ENCODE measurements around the gene LSP1.

The LSP1 gene

DNA sequence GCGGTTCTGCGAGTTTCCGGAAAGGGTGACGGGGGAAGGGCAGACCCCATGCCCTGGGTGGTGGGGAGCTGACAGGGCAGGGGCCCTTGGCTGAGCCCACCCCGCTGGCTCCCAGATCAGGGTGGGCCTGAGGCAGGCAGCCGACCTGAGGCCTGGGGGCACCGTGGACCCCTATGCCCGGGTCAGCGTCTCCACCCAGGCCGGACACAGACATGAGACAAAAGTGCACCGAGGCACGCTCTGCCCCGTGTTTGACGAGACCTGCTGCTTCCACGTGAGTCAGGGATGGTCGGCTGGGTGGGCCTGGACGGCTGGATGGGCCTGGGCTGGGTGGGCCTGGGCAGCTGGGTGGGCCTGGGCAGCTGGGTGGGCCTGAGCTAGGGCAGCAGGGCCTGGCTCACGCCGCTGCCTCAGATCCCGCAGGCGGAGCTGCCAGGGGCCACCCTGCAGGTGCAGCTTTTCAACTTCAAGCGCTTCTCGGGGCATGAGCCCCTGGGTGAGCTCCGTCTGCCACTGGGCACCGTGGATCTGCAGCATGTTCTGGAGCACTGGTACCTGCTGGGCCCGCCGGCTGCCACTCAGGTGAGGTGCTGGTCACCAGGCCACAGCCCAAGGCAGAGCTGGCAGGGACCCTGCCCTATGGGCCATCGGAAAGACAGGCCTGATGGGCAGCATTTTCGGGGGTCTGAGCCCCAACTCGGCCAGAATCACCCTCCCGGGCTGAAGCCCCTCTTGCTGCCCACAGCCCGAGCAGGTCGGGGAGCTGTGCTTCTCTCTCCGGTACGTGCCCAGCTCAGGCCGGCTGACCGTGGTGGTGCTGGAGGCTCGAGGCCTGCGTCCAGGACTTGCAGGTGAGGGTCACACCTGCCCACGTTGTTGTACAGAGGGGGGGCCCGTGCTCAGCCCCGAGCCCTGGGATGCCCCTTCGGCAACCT lies 16.6 kb upstream of the LSP1 start:
- DNase-seq (ENCODE audit: low read depth in 1 of 2, low spot score in 1 of 2) = no peak

DNA sequence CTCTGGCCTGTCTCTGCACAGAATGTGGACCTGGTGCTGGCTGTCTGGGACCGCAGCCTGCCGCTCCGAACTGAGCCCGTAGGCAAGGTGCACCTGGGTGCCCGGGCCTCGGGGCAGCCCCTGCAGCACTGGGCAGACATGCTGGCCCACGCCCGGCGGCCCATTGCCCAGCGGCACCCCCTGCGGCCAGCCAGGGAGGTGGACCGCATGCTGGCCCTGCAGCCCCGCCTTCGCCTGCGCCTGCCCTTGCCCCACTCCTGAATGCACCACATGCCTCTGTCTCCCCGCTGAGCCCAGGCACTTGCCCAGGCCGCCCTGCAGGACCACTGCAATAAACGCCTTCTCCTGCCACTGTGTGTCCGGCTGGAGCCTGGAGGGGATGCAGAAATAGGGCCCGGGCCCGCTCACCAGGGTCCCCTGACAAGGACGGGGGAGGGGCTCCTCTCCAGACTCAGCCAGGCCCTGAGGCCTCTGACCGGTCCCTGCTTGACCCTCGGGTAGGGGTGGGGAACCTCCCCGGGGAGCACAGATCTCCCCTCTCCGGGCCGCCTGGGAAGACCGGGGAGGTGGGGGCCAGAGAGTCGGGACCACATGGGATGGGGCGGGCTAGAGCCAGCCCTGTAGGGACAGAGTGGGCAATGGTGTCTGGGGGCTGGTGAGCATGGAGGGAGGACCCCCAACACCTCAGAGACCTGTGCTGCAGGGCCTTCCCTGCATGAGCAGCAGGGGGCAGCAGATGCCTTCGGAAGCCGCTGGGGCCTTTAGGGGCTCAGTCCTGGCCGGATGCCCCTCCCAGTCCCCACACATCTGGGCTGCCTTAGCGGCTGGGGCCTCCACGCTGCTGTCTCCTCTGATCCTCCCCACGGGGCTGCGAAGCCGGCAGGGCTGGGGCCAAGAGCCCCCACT lies 15.5 kb upstream of the LSP1 start:
- peak; percentile 61 to 66 for DNase-seq (ENCODE audit: low read depth in 1 of 2, low spot score in 1 of 2)

DNA sequence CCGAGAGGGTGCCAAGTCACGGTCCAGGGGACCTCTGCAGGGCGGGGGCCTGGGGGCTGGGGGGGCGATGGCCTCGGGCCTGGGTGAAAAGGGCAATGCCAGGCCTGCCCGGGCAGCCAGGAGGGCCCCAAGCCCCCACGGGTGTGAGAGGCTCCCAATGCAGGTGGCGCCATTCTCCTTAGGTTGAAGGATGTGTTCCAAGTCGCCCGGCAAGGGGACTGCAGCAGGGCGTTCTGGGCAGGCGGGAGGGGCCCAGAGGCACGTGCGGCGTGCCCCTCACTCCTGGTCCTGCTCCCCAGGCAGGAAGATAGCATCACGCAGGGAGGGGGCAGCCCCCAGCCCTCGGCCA lies 14.8 kb upstream of the LSP1 start:
- DNase-seq (ENCODE audit: low read depth in 1 of 2, low spot score in 1 of 2) = no peak

DNA sequence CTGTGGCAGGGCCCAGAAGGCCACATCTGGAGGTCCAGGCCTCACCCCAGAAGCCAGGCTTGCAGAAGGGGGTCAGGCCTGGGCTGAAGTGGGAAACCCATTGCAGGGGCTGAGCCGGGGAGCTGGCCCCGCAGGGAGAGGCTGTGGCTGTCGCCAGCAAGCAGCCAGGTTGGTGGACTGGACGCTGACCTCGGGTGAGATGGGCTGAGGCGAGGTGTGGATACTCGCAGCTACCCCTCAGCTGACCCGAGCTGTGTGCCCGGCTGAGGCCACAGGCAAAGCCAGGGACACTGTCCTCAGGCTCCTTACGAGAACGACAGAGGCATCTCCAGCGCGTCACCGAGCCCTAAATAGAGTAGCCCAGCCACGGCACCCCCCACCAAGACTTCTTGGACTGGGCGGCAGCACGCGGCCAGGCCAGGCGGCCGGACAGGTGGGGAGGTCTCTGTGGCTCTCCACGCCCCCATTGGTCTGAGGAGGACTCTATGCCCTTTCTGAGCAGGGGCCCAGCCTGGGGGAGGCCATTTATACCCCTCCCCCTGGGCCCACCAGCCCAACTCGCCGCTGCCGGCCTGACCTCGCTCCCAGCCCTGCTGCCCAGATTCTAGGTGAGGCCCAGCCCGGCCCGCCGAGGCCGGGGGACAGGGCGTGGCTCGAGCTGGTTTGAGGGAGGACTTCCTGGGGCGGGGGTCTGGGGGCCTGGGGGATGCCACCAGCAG lies 14.3 kb upstream of the LSP1 start, which contains the start of gene TNNI2:
Gene TNNI2, plus strand, starts transcription at position 556 of the 719 bp plus-strand sequence. CDS start 716 bp downstream, outside the sequence.
- DNase-seq (ENCODE audit: low read depth in 1 of 2, low spot score in 1 of 2) = no peak

DNA sequence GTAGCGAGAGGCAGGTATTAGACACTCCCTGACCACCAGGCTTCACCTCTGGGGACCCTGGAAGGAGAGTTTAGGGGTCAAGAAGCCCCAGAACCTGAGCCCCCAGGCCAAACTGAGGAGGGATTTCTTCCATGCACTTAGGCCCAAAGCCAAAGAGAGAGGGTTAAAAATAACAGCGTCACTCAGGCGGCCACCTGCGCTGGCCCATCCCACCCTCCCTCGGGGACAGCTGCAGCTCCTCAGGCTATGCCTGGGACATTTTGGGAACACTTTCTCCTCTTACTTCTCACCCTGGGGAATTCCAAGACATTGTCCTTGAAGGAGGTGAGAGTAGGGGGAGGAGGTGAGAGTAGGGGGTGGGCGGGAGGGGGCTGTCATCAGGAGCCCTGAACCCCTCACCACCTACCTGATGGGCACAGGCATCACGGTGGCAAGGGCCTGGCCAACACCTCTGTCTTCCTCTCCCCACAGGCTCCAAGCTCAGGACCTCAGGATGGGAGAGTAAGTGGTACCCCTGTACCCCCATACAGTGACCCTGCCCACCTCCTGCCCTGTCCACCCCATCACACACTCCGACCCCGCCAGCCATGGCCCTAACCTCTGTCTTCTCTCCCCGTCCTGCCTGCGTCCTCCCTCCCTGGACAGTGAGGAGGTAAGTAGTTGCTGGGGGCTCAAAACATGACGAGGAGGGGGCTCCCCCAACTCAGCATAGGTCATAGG lies 13.5 kb upstream of the LSP1 start:
- DNase-seq (ENCODE audit: low read depth in 1 of 2, low spot score in 1 of 2) = no peak

DNA sequence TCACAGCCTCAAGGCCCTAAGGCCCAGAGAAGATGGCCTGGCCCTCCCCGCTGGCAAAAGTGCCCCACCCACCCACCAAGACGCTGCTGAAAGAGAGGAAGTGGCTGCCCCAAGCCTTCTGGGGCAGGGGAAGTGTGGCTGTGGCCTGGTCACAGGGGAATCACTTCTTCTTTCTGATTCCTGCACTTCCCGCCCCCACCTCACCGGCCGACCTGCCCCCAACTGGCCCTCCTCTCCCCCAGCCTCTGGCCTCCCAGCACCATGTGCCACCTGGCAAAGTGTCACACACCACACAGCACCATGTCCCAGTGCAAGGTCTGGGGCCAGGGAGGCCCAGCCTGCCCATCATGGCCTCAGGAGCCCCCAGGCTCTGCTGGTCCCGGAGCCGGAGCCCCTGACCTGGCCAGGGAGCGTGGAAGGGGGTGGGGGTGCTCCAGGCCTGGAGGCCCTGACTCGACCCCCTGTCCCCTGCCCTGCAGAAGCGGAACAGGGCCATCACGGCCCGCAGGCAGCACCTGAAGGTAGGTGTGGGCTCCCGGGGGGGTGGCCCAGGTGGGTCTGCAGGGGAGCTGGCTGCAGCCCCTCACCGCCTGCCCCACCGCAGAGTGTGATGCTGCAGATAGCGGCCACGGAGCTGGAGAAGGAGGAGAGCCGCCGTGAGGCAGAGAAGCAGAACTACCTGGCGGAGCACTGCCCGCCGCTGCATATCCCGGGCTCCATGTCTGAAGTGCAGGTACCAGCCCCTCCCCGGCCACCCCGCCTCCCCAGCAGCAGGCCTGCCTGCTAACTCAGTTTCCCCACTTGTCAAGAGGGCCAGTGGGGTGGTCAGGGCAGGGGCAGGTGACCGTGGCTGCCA lies 12.7 kb upstream of the LSP1 start:
- DNase-seq (ENCODE audit: low read depth in 1 of 2, low spot score in 1 of 2) = no peak

DNA sequence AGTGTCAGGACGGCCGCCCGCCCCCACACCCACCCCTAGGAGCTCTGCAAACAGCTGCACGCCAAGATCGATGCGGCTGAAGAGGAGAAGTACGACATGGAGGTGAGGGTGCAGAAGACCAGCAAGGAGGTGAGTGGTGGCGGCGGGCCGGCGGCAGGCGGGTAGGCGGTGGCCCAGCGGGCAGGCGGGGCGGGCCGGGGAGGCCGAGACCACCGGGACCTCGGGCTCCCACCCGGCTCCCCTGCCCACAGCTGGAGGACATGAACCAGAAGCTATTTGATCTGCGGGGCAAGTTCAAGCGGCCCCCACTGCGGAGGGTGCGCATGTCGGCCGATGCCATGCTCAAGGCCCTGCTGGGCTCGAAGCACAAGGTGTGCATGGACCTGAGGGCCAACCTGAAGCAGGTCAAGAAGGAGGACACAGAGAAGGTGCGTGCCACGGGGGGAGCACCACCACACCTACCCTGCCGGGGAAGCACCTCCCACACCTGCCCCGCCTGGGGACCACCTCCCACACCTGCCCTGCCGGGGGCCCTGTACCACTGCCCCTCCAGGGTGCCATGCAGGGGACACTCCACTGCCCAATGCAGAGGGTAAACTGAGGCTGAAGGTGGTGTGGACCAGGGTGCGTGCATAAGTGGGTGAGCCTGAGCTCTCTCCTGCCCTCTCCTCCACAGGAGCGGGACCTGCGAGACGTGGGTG lies 12.0 kb upstream of the LSP1 start:
- DNase-seq (ENCODE audit: low read depth in 1 of 2, low spot score in 1 of 2) = no peak

DNA sequence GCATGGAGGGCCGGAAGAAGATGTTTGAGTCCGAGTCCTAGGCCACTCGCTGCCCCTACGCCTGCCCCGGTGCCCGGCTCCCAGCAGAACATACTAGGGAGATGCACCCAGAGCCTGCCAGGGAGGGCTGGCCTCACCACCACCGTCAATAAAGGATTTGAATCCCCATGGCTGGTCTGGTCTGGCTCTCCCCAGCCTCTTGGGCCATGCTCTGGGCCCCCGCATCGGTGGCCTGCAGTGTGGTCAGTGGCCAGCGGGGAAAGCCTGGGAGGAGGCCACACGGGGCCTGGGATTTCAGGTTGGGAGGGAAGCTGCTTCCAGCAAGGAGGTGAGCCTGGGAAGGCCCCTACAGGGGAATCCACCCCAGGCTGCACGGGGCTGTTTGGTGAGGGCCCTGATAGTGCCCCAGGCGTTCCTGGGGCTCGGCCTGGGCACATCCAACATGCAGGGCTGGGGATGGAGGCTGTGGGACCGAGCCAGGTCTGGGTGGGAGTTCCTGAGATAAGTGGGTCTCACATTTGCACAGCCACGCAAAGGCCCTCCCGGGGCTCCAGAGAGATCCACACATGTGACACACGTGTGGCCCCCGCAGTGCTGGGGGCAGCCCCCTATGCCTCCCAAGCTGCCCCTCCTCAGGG lies 11.3 kb upstream of the LSP1 start:
- DNase-seq (ENCODE audit: low read depth in 1 of 2, low spot score in 1 of 2) = no peak

DNA sequence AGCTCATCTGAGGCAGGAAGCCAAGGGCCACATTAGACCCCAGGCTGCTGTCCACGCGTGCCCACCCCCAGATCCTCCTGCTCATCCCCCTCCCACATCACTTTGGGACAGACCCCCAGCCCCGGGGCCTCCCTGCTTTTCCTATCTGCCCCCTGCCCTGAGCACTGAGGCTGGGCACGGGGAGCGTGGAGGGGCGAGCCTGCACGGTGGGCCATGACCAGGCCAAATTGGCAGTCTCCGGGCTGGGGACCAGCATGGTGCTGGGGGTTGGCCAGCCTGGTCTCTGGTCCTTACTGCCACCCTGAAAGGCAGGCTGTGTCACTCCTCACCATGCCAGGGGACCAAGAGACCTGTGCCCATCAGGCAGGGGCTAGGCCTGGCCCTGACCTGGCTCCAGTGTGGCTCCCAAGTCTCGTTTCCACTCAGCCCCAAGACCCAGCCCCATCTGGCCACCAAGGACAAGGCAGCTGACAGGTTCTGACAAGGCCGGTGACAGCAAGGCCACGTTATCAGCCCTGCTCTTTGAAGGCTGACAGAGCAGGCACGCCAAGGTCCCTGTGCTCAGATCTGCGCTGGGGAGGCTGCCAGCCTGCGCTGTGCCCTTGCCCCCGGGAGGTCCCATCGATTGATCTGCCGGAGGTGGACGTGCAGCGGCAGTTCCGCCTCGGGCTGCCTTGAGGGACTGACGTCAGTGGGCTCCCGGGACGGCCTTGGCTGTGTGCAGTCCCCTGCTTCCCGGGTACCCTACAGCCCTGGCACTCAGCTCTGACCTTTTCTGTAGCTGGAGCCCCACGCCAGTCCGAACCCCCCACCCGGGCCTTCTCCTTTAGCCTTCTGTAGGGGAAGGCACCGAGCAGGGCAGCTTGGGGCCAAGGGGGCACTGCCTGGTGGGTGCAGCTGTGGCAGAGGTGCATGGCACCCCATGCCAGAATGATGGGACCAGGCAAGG lies 10.5 kb upstream of the LSP1 start:
- no peak for DNase-seq (ENCODE audit: low read depth in 1 of 2, low spot score in 1 of 2)

DNA sequence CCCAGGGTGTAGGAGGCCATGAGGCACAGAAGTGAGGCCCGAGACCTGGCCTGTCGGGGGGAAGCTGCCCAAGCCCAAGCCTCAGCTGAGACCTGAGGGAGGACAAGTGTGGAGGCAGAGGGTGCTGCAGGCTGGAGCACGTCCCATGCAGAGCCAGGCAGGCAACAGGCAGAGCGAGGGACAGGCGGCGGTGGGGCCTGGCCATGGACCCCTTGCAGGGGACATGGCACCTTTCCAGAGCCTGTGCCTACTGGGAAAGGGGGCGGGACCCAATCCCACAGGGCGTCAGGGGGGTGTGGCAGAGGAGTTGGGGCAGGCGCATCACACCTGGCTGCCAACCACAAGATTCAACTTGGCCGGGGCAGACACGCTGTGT lies 9.8 kb upstream of the LSP1 start:
- no peak for DNase-seq (ENCODE audit: low read depth in 1 of 2, low spot score in 1 of 2)

DNA sequence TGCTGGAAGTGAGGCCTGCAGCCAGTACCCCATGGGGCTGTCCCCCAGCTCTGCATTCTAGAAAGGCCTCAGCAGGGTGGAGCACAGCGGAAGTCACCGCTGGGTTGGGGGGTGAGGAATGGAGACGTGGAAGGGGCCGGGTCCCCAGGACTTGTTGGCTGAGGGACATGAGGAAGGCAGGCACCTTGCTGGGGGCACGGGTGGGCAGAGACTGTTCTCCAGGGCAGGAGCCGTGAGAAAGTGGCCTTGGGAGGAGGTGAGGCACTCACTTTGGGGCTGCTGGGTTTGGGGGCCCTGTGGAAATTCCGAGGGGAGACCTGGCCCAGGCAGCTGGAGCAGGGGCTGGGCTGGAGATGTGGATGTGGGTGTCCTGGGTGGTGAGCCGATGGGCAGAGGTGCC lies 9.1 kb upstream of the LSP1 start:
- no peak for DNase-seq (ENCODE audit: low read depth in 1 of 2, low spot score in 1 of 2)

DNA sequence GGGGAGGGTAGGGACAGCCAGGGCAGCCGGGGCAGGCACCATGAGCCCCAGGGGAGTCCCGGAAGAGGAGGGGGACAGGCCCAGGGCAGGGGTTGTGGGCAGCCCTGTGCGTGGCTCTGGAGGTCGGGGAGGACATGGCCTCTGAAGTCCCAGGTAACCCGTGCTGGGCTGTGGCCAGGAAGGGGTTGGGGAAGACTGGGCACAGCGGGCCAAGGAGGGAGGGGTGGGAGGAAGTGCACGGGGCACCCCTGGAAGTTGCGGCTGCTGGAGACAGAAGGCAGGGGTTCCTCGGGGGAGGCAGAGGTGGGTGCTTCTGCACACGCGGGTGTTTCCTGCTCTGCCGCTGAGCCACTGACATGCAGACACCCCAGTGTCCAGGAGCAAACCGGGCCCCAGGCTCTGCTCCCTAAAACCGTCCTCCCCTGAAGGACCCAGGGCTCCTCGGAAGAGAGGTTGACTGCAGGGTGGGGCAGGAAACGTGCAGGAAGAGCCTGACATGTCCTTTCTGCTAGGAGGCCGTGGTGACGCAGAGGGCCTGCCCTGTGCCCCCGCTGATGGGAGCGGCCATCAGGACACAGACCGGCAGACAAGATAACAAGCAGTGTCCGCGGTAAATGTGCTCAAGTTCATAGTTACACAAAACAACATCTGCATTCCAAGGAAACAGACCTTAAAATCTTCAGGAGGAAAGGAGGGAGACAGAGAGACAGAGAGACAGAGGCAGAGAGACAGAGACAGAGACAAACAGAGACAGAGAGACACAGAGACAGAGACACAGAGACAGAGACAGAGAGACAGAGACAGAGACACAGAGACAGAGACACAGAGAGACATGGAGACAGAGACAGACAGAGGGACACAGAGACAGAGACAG lies 8.4 kb upstream of the LSP1 start:
- no peak for DNase-seq (ENCODE audit: low read depth in 1 of 2, low spot score in 1 of 2)

DNA sequence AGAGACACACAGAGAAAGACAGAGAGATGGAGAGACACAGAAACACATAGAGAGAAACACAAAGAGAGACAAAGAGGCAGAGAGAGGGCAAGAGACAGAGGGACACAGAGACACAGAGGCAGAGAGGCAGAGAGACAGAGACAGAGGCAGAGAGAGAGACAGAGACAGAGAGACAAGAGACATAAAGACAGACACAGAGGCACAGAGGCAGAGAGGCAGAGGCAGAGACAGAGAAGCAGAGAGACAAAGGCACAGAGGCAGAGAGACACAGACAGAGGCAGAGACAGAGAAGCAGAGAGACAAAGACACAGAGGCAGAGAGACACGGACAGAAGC lies 7.8 kb upstream of the LSP1 start:
- DNase-seq (ENCODE audit: low read depth in 1 of 2, low spot score in 1 of 2) = no peak

DNA sequence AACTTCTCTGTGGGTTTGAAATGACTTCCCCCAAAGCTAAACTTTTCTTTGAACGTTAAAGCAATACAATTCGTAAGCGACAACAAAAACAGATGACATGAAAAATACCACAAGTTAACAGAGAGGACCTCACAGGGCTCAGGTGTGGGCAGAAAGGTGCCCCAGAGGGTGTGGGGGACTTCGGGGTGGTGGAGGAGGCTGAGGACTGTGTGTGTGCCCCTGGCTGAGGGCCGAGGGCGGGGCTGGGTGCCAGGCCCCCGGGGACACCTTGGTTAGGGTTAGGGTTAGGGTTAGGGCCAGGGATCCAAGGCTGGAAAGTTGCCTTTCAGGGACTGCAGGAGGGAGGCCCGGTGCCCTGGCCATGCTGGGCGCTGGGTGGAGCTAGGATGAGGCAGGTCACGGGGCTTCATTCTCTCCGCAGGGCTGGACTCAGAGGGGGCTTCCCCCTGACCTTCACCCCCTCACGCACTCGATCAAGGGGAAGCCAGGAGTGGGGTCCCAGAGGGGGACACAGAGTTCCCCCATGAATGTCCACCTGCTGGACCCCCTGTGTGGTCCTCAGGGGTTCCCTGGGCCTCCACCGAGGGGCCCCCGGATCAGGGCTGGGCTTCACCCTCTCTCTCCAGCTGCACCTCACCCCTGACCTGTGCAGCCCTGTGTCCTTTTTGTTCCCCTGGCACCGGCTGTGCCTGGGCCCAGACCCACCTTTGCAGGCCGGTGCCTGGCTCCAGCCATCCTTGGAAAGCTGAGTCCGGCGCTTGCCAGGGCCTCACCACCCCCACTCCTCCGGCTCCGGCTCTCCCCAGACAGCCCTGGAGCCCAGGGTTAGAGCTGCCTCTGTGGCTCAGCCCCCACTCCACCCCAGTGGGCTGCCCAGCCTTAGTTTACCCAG lies 7.1 kb upstream of the LSP1 start:
- DNase-seq (ENCODE audit: low read depth in 1 of 2, low spot score in 1 of 2) = no peak

DNA sequence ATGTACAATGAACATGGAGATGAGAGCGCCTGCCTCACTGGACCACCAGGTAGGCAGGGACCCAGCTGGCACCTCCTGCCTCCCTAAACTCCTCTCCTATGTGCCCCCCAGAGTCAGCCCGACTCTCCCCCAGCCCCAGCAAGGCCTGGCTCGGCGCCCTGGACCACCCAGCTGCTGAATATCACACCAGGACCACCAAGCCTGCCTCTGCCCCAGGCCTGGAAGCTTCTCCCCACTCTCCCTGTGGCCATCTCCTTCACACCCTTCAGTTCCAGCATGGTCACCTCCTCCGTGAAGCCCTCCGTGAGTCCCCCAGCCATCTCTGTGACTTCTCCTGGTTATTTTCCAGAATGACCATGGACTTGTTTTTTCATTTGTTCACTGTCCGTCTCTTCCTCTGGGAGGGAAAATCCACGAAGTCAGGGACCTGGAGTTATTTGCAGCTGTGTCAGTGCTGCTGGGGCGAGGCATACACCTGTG lies 6.4 kb upstream of the LSP1 start:
- no peak for DNase-seq (ENCODE audit: low read depth in 1 of 2, low spot score in 1 of 2)
